ENCODE data around the gene ETFB.

DNA sequence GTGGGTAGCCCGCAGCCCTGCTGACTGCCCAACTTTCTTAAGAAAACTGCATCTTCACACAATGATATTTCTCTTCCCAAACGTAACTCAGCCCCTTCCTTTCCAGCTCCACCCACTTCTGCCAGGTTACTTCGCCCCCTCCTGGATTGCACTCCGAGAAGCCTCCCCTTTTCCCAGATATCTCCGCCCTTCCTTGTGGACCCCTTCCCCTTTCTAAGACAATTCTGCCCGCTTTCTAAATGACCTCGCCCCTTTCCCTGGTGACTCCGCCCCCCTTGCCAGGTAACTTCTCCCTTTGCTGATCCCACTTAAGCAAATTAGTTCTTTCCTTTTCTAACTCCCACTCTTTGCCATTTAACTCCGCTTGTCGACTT, 26.9 kb downstream of the ETFB start:
- TF ChIP-seq, protein P1, sequence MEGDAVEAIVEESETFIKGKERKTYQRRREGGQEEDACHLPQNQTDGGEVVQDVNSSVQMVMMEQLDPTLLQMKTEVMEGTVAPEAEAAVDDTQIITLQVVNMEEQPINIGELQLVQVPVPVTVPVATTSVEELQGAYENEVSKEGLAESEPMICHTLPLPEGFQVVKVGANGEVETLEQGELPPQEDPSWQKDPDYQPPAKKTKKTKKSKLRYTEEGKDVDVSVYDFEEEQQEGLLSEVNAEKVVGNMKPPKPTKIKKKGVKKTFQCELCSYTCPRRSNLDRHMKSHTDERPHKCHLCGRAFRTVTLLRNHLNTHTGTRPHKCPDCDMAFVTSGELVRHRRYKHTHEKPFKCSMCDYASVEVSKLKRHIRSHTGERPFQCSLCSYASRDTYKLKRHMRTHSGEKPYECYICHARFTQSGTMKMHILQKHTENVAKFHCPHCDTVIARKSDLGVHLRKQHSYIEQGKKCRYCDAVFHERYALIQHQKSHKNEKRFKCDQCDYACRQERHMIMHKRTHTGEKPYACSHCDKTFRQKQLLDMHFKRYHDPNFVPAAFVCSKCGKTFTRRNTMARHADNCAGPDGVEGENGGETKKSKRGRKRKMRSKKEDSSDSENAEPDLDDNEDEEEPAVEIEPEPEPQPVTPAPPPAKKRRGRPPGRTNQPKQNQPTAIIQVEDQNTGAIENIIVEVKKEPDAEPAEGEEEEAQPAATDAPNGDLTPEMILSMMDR (IDR thresholded peaks at IDR 0.05; ENCODE audit: low read depth, low read length), result no peak
- TF ChIP-seq MAX (IDR thresholded peaks at IDR 0.05; ENCODE audit: low read depth, low read length) (no peak), POLR2A (IDR thresholded peaks at IDR 0.05; ENCODE audit: extremely low read depth, insufficient read length) (no peak), MYC (IDR thresholded peaks at IDR 0.05; ENCODE audit: low read depth, low read length) (no peak)
